Cardiac muscle cell (in vitro differentiated cells and primary cell): ENCODE results near the gene ELFN1. TPM values are rescaled to one million over a fixed set of nuclear protein-coding genes. Genes with fewer than 3 reads are reported as not detected.

Experiments
- DNase-seq, 2 donors: peaks; one replicate each; pipeline versions ENCODE4 v3.0.0 to v3.0.0-alpha.2; 2010 to 2017; ENCODE audit warnings: low read depth in 1 of 2, low spot score in 1 of 2
- H3K27ac ChIP-seq: fragments of 200-600 bp; sonication (generic); 2 replicates; pipeline ENCODE4 v1.5.1; 2016
- H3K27me3 ChIP-seq: fragments of 200-600 bp; sonication (generic); 2 replicates; pipeline ENCODE4 v1.6.0; 2016; ENCODE audit warnings: control low read depth
- H3K36me3 ChIP-seq: fragments of 200-600 bp; sonication (generic); 2 replicates; pipeline ENCODE4 v1.5.1; 2016; ENCODE audit warnings: control low read depth
- H3K4me1 ChIP-seq: fragments of 200-600 bp; sonication (generic); 2 replicates; pipeline ENCODE4 v1.8.1; 2017; ENCODE audit warnings: low read depth, mild to moderate bottlenecking, mixed run types
- H3K4me3 ChIP-seq: fragments of 200-600 bp; sonication (generic); 2 replicates; pipeline ENCODE4 v1.5.1; 2016; ENCODE audit warnings: mild to moderate bottlenecking
- H3K9me3 ChIP-seq: fragments of 200-600 bp; sonication (generic); 2 replicates; pipeline ENCODE4 v1.5.1; 2017; ENCODE audit warnings: low read depth, mild to moderate bottlenecking, control low read depth
- polyA plus RNA-seq: library from polyadenylated mRNA; unstranded; fragments of >200 nt; fragmentation: Nextera tagmentation; extraction: Ambion mirVana; gene quantifications from 2 replicates; pipeline ENCODE4 v1.2.1, GENCODE V29; 2016
- total RNA-seq: library from RNA; depleted of rRNA; stranded (reverse); fragments of >200 nt; gene quantifications from 2 replicates; pipeline ENCODE4 v1.2.3, GENCODE V29; 2016
- TF ChIP-seq, protein P1 (sequence below): IDR thresholded peaks from 2 replicates; pipeline ENCODE4 v1.5.1; 2012; ENCODE audit warnings: low read depth, mild to moderate bottlenecking, low read length

The ELFN1 gene
- total and polyA plus RNA-seq, 2 experiments from 2014 or later = 8.9 to 51.6 TPM

- DNase-seq = peak in 1 of 2 donors; percentile 85
- Histone ChIP-seq H3K27ac (peak overlapping the region; percentile 87), H3K36me3 (peaks cover under 1% of the 10 kb centered on the region), H3K9me3 (no peaks in the 10 kb centered on the region), H3K27me3 (no peaks in the 10 kb centered on the region), H3K4me3 (no peak overlapping the region), H3K4me1 (peaks cover 25% of the 10 kb centered on the region)
- TF ChIP-seq, protein P1, sequence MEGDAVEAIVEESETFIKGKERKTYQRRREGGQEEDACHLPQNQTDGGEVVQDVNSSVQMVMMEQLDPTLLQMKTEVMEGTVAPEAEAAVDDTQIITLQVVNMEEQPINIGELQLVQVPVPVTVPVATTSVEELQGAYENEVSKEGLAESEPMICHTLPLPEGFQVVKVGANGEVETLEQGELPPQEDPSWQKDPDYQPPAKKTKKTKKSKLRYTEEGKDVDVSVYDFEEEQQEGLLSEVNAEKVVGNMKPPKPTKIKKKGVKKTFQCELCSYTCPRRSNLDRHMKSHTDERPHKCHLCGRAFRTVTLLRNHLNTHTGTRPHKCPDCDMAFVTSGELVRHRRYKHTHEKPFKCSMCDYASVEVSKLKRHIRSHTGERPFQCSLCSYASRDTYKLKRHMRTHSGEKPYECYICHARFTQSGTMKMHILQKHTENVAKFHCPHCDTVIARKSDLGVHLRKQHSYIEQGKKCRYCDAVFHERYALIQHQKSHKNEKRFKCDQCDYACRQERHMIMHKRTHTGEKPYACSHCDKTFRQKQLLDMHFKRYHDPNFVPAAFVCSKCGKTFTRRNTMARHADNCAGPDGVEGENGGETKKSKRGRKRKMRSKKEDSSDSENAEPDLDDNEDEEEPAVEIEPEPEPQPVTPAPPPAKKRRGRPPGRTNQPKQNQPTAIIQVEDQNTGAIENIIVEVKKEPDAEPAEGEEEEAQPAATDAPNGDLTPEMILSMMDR = no peak
Observed at GRCh38 chr7:1749864-1750466, 79.9 kb downstream of the ELFN1 start.

DNA sequence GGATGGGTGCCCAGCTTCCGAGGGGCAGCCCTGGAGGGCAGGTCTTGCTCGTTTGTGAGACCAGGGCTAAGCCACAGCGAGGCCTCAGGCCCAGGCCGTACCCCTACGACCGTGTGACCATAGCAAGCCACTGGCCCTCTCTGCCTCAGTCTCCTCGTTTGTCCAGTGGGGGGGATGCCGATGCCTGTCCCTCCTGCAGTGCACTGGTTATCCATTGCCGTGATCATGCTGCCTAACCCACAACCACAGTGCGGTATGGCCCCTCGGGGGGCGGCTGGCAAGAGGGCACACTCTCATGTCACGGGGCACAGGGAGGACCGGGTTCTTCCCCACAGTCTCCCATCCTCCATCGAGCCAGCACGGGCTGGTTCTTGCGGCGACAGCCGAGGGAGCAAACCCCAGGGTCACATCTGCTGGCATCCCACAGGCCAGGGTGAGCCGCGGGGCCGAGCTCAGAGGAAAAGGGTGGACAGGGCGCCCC is 80.5 kb downstream of the ELFN1 start:
- DNase-seq = no peak
- peaks cover 25% of the 10 kb centered on the region for H3K4me1 ChIP-seq
- no peak overlapping the region for H3K4me3 ChIP-seq
- TF ChIP-seq, protein P1 = no peak
- no peaks in the 10 kb centered on the region for H3K36me3 ChIP-seq
- H3K9me3 ChIP-seq = no peaks in the 10 kb centered on the region
- H3K27ac ChIP-seq = peak overlapping the region; percentile 87
- peaks cover 4% of the 10 kb centered on the region for H3K27me3 ChIP-seq

GRCh38 chr7:1752111-1752510 is 82.0 kb downstream of the ELFN1 start:
- H3K4me1 ChIP-seq = peaks cover 25% of the 10 kb centered on the region
- H3K4me3 ChIP-seq = no peak overlapping the region
- DNase-seq = no peak
- no peak overlapping the region for H3K27ac ChIP-seq
- TF ChIP-seq, protein P1 = no peak
- H3K36me3 ChIP-seq = no peaks in the 10 kb centered on the region
- H3K9me3 ChIP-seq = no peaks in the 10 kb centered on the region
- H3K27me3 ChIP-seq = peaks cover 11% of the 10 kb centered on the region

- peaks cover 11% of the 10 kb centered on the region for H3K27me3 ChIP-seq
- H3K27ac ChIP-seq = no peak overlapping the region
- TF ChIP-seq, protein P1 = no peak
- no peaks in the 10 kb centered on the region for H3K9me3 ChIP-seq
- H3K36me3 ChIP-seq = no peaks in the 10 kb centered on the region
- no peak overlapping the region for H3K4me3 ChIP-seq
- DNase-seq = no peak
- peaks cover 29% of the 10 kb centered on the region for H3K4me1 ChIP-seq
Observed at GRCh38 chr7:1752771-1753563, 82.9 kb downstream of the ELFN1 start.

GRCh38 chr7:1753564-1753867 is 83.4 kb downstream of the ELFN1 start:
- DNase-seq = no peak
- TF ChIP-seq, protein P1 = no peak
- Histone ChIP-seq H3K27ac (no peak overlapping the region), H3K9me3 (no peaks in the 10 kb centered on the region), H3K36me3 (no peaks in the 10 kb centered on the region), H3K4me3 (no peak overlapping the region), H3K4me1 (peaks cover 29% of the 10 kb centered on the region), H3K27me3 (peaks cover 11% of the 10 kb centered on the region)
